ENCODE data around the gene GAPDHS. TPM values are rescaled to one million over a fixed set of nuclear protein-coding genes. Genes with fewer than 3 reads are reported as not detected.

Gene GAPDHS
- total and polyA plus RNA-seq, 11 donors: not detected

GRCh38 chr19:35525873-35526272 lies 7.4 kb upstream of the GAPDHS start:
- Histone ChIP-seq H3K4me1 (no peaks in the 10 kb centered on the region), H3K27me3 (peaks cover 0 to 65% (median 13%) of the 10 kb centered on the region in 9 donors), H3K9me3 (no peaks in the 10 kb centered on the region), H3K4me3 (no peak overlapping the region), H3K27ac (no peak overlapping the region), H3K36me3 (no peaks in the 10 kb centered on the region)
- intact Hi-C loops (cut with DNase I): no loop called here
- WGBS, 4 donors: 75 to 82% (median 79%) methylated on average over 4 of the region's 4 CpGs
- TF ChIP-seq CTCF (IDR thresholded peaks at IDR 0.05): no peak
- no peak for TF ChIP-seq POLR2A (IDR thresholded peaks at IDR 0.05)
- no peak for ATAC-seq
- DNase-seq: no peak

- H3K4me1 ChIP-seq: peaks cover 0 to 12% (median 0%) of the 10 kb centered on the region in 12 donors
- H3K9me3 ChIP-seq: no peaks in the 10 kb centered on the region
- no peak within 1 kb of the TSS for H3K27ac ChIP-seq
- H3K27me3 ChIP-seq: peaks cover 9 to 89% (median 32%) of the 10 kb centered on the region in 9 donors
- no peak within 1 kb of the TSS for H3K4me3 ChIP-seq
- 76 to 85% (median 80%) methylated on average over 11 of the region's 11 CpGs for WGBS, 4 donors
- TF ChIP-seq POLR2A (IDR thresholded peaks at IDR 0.05): no peak
- TF ChIP-seq CTCF (IDR thresholded peaks at IDR 0.05): no peak
- intact Hi-C loops (cut with DNase I): no loop called here
- no peak for DNase-seq
- ATAC-seq: no peak
- H3K36me3 ChIP-seq: no peaks in the 10 kb centered on the region
These were observed 4.8 kb upstream of the GAPDHS start, which contains the start of gene SBSN for GRCh38 chr19:35528218-35529038. Gene SBSN, minus strand, starts transcription at chr19:35528311. Its CDS starts 30 bp downstream, at chr19:35528281.

GRCh38 chr19:35529241-35530218 lies 3.7 kb upstream of the GAPDHS start:
- intact Hi-C loops (cut with DNase I): no loop called here
- Histone ChIP-seq H3K27ac (no peak overlapping the region), H3K4me1 (peaks cover 0 to 21% (median 0%) of the 10 kb centered on the region in 12 donors), H3K36me3 (no peaks in the 10 kb centered on the region), H3K9me3 (no peaks in the 10 kb centered on the region), H3K4me3 (no peak overlapping the region), H3K27me3 (peaks cover 14 to 91% (median 34%) of the 10 kb centered on the region in 9 donors)
- whole genome bisulfite sequencing, 4 donors: 59 to 66% (median 61%) methylated on average over 15 to 19 of the region's 19 CpGs
- DNase-seq (no peak), ATAC-seq (no peak)
- TF ChIP-seq CTCF (IDR thresholded peaks at IDR 0.05) (no peak), POLR2A (IDR thresholded peaks at IDR 0.05) (no peak)

GRCh38 chr19:35531291-35531690 lies 2.0 kb upstream of the GAPDHS start:
- H3K27ac ChIP-seq: no peak overlapping the region
- intact Hi-C loops (cut with DNase I): no loop called here
- H3K36me3 ChIP-seq: no peaks in the 10 kb centered on the region
- H3K9me3 ChIP-seq: no peaks in the 10 kb centered on the region
- H3K4me1 ChIP-seq: peaks cover 0 to 21% (median 0%) of the 10 kb centered on the region in 12 donors
- DNase-seq (no peak), ATAC-seq (no peak)
- no peak overlapping the region for H3K4me3 ChIP-seq
- H3K27me3 ChIP-seq: peaks cover 11 to 75% (median 34%) of the 10 kb centered on the region in 9 donors
- 48 to 56% (median 52%) methylated on average over 6 of the region's 6 CpGs for WGBS, 4 donors
- TF ChIP-seq POLR2A (IDR thresholded peaks at IDR 0.05): no peak
- TF ChIP-seq CTCF (IDR thresholded peaks at IDR 0.05): no peak
